NCI-H345 treated with DMSO at 0.1 percent for 48 hours (cell line): ENCODE results near the gene TDP2.

Experiments used
- DNase-seq: peaks from one replicate; lab custom pipeline; 2025; ENCODE audit not compliant: unreplicated experiment; lab: John Stamatoyannopoulos, UW

Gene TDP2

DNA sequence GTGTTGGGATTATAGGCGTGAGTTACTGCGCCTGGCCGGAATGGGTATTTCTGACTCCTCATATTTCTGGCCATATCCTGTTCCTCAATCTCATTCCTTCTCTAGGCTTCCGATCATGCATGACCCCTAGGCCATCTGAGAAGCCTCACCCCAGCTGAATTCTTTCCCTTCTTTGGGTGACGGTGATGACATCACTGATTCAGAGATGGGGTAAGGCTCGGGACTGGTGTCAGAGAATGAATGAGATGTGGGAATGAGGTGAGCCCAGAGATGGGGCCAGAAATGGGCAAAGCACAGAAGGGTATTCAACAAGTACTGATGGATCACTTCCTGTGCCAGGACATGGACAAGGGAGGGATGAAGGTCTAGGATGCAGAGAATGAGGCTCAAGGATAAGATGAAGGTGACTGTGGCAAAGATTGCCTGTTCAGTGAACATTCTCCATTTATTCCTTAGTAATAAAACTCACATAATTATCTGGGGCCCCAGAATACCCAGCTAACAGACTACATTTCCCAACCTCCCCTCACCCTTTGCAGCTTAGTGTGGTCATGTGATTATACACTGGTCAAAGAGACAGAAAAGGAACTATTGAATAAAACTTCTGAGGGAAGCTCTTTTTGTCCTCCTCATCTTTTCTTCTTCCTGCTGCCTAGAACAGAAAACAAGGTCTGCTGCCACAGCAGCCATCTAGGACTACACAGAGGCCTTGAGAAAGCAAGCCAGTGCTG is 60.3 kb downstream of the TDP2 start:
- DNase-seq = no peak

DNA sequence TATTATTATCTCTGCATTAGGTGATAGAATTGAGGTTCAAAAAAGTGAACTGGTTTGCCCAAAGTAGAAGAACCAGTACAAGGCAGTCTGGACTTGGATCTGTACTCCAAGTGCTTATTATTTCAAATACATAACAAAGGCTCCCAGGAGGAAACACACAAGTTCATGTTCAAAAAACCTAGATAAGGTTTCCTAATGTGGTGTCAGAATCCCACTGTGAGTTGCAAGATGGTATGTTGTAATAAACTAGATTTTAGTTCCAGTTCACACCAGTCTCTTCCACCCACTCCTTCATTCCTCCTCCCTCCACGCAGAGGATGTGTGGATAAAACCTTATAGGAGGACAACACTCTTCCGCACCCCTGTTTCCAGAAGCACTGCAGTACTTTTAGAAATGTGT is 63.5 kb downstream of the TDP2 start:
- no peak for DNase-seq

DNA sequence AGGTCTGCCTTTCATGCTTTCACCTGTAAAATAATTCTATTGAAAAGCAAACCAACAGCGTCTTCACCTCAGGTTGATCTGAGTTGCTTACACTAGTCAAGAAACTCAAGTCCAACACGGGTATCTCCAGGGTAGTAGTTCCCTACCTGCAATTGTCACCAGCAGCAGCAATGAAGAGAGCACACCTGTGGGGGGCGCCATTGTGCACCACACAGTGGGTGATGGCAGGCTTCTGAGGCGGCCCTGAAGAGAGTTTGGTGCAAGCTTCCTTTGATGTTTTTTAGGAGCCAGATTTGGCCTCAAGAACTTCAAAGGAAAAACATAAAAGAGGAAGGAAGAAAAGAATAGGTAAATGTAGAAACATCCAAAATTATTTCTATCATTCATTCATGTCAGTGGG is 65.8 kb downstream of the TDP2 start:
- DNase-seq = no peak
